Sigmoid colon (tissue), 7 donors: ENCODE measurements around the gene TTLL11. TPM values are rescaled to one million over a fixed set of nuclear protein-coding genes. Genes with fewer than 3 reads are reported as not detected.

Experiments
- polyA plus RNA-seq, 3 donors: library from polyadenylated mRNA; stranded (reverse); fragments of 200-250 nt; gene quantifications; one replicate each; pipeline ENCODE4 v1.2.3, GENCODE V29; 2013
- small RNA-seq, 3 donors: library from RNA; depleted of rRNA; stranded (forward); fragments of <200 nt; gene quantifications; one replicate each; pipeline ENCODE3, GENCODE V24; 2016
- total RNA-seq, 4 donors: library from RNA; depleted of rRNA; stranded (reverse); fragments of >200 nt; gene quantifications; one replicate each; pipeline ENCODE4 v1.1.0, GENCODE V29; 2016
- donor health status: healthy with polysubstance abuse.
- donor health status: Bipolar disorder and iron deficiency.
- donor health status: healthy.

TTLL11 gene
- total and polyA plus RNA-seq, 7 donors, result 4.2 to 40.7 (median 27.6) TPM

Small RNA genes lying within 50 kb of the gene (small RNA-seq; reads per million reads assigned to genes)
- 0 reads per million in 3 donors for gene MIR4478

Other genes starting within 250 kb of the TTLL11 start
- 100 to 1,000 TPM in 1 of 4 donors, 10 to 100 TPM in 3; 63.9 to 106 (median 88.8) TPM for gene NDUFA8, start 66.5 kb upstream of the TTLL11 start, total RNA-seq
- gene NDUFA8, start 66.5 kb upstream of the TTLL11 start, polyA plus RNA-seq, result 100 to 1,000 TPM in 2 of 3 donors, 10 to 100 TPM in 1; 92.7 to 194 (median 134) TPM
- gene MORN5, start 66.6 kb upstream of the TTLL11 start, total RNA-seq, result 10 to 100 TPM; 26.5 to 45.7 (median 34.2) TPM
- 1 to 10 TPM in 2 of 3 donors, not detected in 1; 2.4 to 5.4 TPM for gene MORN5, start 66.6 kb upstream of the TTLL11 start, polyA plus RNA-seq
- gene LHX6, start 135.6 kb upstream of the TTLL11 start, total RNA-seq, result 1 to 10 TPM in 3 of 4 donors, under 1 TPM in 1; 0.99 to 4.7 (median 1.5) TPM
- gene LHX6, start 135.6 kb upstream of the TTLL11 start, polyA plus RNA-seq, result 1 to 10 TPM in 1 of 3 donors, under 1 TPM in 2; 0.46 to 2.1 (median 0.60) TPM
- 10 to 100 TPM; 11.9 to 16.8 (median 13.0) TPM for gene RBM18, start 171.5 kb upstream of the TTLL11 start, total RNA-seq
- gene RBM18, start 171.5 kb upstream of the TTLL11 start, polyA plus RNA-seq, result 10 to 100 TPM in 2 of 3 donors, 1 to 10 TPM in 1; 8.2 to 11.8 (median 10.2) TPM
- gene MRRF, start 171.6 kb upstream of the TTLL11 start, total RNA-seq, result 10 to 100 TPM; 29.9 to 40.7 (median 33.9) TPM
- gene MRRF, start 171.6 kb upstream of the TTLL11 start, polyA plus RNA-seq, result 10 to 100 TPM; 38.2 to 46.7 (median 38.4) TPM